CD4-positive, alpha-beta T cell (primary cell): Measurements from ENCODE around the gene DZIP3. TPM values are rescaled to one million over a fixed set of nuclear protein-coding genes. Genes with fewer than 3 reads are reported as not detected.

Experiments used
- ATAC-seq: fragments of 200-7000 bp; cut with Tn5 transposase; one replicate; pipeline ENCODE4 v1.10.0; 2022; ENCODE audit warnings: mild to moderate bottlenecking; ENCODE audit not compliant: poor library complexity
- CTCF ChIA-PET: fragments of 350-600 bp; sonication (Branson Sonifier 250); formaldehyde crosslinking; loops from one replicate; lab custom pipeline; 2021; ENCODE audit warnings: antibody characterized with exemption, inconsistent platforms; lab: Charles Lee
- POLR2A ChIA-PET: fragments of 350-600 bp; sonication (Branson Sonifier 250); formaldehyde crosslinking; loops from one replicate; lab custom pipeline; 2021; ENCODE audit warnings: antibody characterized with exemption, inconsistent platforms; lab: Charles Lee
- DNase-seq, 14 experiments: peaks; one replicate each; pipeline ENCODE4 v3.0.0-alpha.2; 2013 to 2020; ENCODE audit warnings: mixed read lengths in 2 of 14
- H3K27ac ChIP-seq, 2 donors: one replicate each; pipeline versions ENCODE4 v1.5.1 to v1.7.0; 2013; ENCODE audit warnings: low read length in 2 of 2, low read depth in 1 of 2, mild to moderate bottlenecking in 1 of 2
- H3K27me3 ChIP-seq, 2 experiments: 1 replicate in 1 of 2; 2 replicates in 1 of 2; pipeline versions ENCODE4 v1.6.1 to v1.7.0; 2013; ENCODE audit warnings: low read length in 2 of 2, control low read depth in 1 of 2, mild to moderate bottlenecking in 1 of 2, moderate library complexity in 1 of 2; ENCODE audit not compliant: insufficient read depth in 2 of 2, control insufficient read depth in 1 of 2
- H3K36me3 ChIP-seq: one replicate; pipeline ENCODE4 v1.6.1; 2013; ENCODE audit warnings: low read length, control low read depth; ENCODE audit not compliant: insufficient read depth
- H3K4me1 ChIP-seq: one replicate; pipeline ENCODE4 v1.6.1; 2013; ENCODE audit warnings: low read length, control low read depth; ENCODE audit not compliant: insufficient read depth
- H3K4me3 ChIP-seq: one replicate; pipeline ENCODE4 v1.5.1; 2013; ENCODE audit warnings: mild to moderate bottlenecking, low read length, moderate library complexity
- H3K9me3 ChIP-seq, 2 experiments: 1 replicate in 1 of 2; 2 replicates in 1 of 2; pipeline versions ENCODE4 v1.6.1 to v1.7.0; 2013; ENCODE audit warnings: low read length in 2 of 2, mild to moderate bottlenecking in 2 of 2, control low read depth in 1 of 2, moderate library complexity in 1 of 2; ENCODE audit not compliant: control insufficient read depth in 1 of 2, insufficient read depth in 1 of 2
- H3K27ac Mint-ChIP-seq: one replicate; pipeline ENCODE4 v1.8.0; 2020; ENCODE audit warnings: mixed read lengths
- H3K27me3 Mint-ChIP-seq: one replicate; pipeline ENCODE4 v1.8.0; 2021; ENCODE audit warnings: mixed read lengths
- H3K36me3 Mint-ChIP-seq: one replicate; pipeline ENCODE4 v1.8.0; 2021; ENCODE audit warnings: low read depth, mixed read lengths
- H3K4me1 Mint-ChIP-seq: one replicate; pipeline ENCODE4 v1.8.0; 2021; ENCODE audit warnings: low read depth, mixed read lengths
- H3K4me3 Mint-ChIP-seq: one replicate; pipeline ENCODE4 v1.8.0; 2020; ENCODE audit warnings: mild to moderate bottlenecking, mixed read lengths
- H3K9me3 Mint-ChIP-seq: one replicate; pipeline ENCODE4 v1.8.0; 2020; ENCODE audit warnings: mixed read lengths
- intact Hi-C, 2 experiments: fragments of 100-400 bp; cut with DNase I in 1 of 2; cut with micrococcal nuclease in 1 of 2; formaldehyde crosslinking; loops; one replicate each; pipeline versions ENCODE4 v1.15.1 to v1.9.0; 2023 to 2025; cut with DNase I, micrococcal nuclease
- total RNA-seq, 174 experiments: library from RNA in 2 of 174; stranded (reverse) in 2 of 174; gene quantifications; one replicate each; pipeline ENCODE4 v1.2.3 and lab custom pipeline; 2021 to 2026
- TF ChIP-seq, protein P1 (sequence below): fragments of 200-600 bp; IDR thresholded peaks from one replicate; pipeline ENCODE4 v1.8.0; 2022; ENCODE audit warnings: antibody characterized with exemption, mild to moderate bottlenecking

DZIP3 gene
- total RNA-seq, 2 experiments from 2014 or later: 12.2 to 14.5 TPM

DNA sequence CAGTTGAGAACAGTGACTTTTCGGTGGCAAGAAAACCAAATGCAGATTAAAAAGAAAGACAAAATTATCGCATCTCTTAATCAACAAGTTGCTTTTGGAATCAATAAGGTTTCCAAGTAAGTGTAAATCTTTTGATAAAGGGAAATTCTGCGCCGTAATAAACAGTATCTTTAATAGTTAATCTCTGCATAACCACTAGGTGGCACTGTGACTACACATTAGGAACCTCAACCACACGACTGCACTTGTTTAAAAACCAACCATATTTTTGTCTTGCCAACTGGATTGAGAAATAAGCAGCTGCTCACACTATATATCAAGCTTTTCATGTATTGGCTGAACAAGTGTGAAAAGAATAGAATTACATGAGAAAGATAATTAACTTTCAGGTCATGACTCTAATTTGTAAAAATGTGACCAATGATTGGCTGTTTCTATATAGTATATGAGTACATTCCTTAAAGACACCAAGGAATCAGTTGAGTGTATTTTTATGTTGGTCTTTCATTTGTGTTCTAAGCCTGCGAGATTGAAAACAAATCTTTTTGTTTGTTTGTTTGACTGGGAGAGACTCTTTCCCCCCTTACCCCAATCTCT is 72.7 kb downstream of the DZIP3 start:
- Mint-ChIP-seq H3K4me3 (no peak overlapping the region), H3K4me1 (peaks cover 20% of the 10 kb centered on the region), H3K9me3 (no peaks in the 10 kb centered on the region), H3K27ac (no peak overlapping the region), H3K36me3 (peaks cover 28% of the 10 kb centered on the region), H3K27me3 (no peaks in the 10 kb centered on the region)
- intact Hi-C loops: loop anchor here (1.0 to 5.0 kb wide), 6 partner anchors 156 to 1650 kb away; no protein-coding TSS in a partner anchor
- ChIA-PET POLR2A (interaction anchor here (0.6 to 2.8 kb wide), 6 partner anchors 63 to 253 kb away, joined by 3 to 15 read pairs (median 4); partner anchors contain the start of genes CIP2A and DZIP3), CTCF (interaction anchor here (0.6 to 3.6 kb wide), 10 partner anchors 15 to 259 kb away, joined by 3 to 31 read pairs (median 6); no protein-coding TSS in a partner anchor)
- DNase-seq: peak in 11 of 14 experiments; percentile 5 to 87 (median 40)
- no peak overlapping the region for H3K4me3 ChIP-seq
- no peaks in the 10 kb centered on the region for H3K36me3 ChIP-seq
- peak; percentile 81 for ATAC-seq
- no peaks in the 10 kb centered on the region for H3K27me3 ChIP-seq
- no peak overlapping the region for H3K27ac ChIP-seq
- H3K9me3 ChIP-seq: no peaks in the 10 kb centered on the region
- H3K4me1 ChIP-seq: no peaks in the 10 kb centered on the region
- TF ChIP-seq, protein P1, sequence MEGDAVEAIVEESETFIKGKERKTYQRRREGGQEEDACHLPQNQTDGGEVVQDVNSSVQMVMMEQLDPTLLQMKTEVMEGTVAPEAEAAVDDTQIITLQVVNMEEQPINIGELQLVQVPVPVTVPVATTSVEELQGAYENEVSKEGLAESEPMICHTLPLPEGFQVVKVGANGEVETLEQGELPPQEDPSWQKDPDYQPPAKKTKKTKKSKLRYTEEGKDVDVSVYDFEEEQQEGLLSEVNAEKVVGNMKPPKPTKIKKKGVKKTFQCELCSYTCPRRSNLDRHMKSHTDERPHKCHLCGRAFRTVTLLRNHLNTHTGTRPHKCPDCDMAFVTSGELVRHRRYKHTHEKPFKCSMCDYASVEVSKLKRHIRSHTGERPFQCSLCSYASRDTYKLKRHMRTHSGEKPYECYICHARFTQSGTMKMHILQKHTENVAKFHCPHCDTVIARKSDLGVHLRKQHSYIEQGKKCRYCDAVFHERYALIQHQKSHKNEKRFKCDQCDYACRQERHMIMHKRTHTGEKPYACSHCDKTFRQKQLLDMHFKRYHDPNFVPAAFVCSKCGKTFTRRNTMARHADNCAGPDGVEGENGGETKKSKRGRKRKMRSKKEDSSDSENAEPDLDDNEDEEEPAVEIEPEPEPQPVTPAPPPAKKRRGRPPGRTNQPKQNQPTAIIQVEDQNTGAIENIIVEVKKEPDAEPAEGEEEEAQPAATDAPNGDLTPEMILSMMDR: peak; percentile 90

DNA sequence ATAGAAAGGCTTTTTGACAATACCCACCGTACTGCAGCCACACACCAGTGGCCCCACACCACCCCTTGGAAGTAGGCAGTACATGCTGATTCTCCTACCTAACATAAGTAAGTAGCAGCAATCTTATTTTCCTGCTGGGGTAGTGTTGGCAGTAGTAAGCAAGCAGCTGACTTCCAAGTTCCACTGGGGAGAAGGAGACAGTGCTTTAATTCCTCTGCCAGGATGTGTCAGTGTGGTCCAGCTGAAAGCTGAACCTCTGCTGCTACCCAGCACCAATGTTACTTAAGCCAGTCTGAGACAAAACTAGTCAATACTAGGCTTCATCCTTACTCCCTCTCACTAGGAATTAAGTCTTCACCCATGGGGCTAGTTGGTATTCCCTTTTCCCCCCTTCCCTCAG is 74.7 kb downstream of the DZIP3 start:
- H3K36me3 Mint-ChIP-seq: peaks cover 45% of the 10 kb centered on the region
- TF ChIP-seq, protein P1: no peak

DNA sequence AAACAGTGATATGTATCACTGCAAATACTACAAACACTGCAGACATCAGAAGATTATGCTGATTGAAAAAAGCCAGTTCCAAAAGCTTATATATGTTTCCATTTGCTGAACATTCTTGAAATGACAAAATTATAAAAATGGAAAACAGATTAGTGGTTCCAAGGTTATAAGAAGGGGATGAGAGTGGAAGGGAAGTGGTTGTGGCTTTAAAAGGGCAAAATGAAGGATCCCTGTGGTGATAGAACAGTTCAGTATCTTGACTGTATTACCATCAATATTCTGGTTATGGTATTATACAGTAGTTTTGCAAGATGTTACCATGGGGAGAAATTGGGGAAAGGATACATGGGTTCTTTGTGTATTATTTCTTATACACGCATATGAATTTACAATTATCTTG is 77.8 kb downstream of the DZIP3 start:
- TF ChIP-seq, protein P1: no peak
- Mint-ChIP-seq H3K27me3 (no peaks in the 10 kb centered on the region), H3K4me1 (peaks cover 20% of the 10 kb centered on the region), H3K27ac (no peak overlapping the region), H3K36me3 (peaks cover 71% of the 10 kb centered on the region), H3K4me3 (no peak overlapping the region), H3K9me3 (no peaks in the 10 kb centered on the region)
- ChIA-PET CTCF (interaction anchor here (2.6 kb wide), 1 partner anchor 247 kb away, joined by 14 read pairs; no protein-coding TSS in a partner anchor), POLR2A (interaction anchor here (1.0 kb wide), 1 partner anchor 113 kb away, joined by 3 read pairs; no protein-coding TSS in a partner anchor)
- Histone ChIP-seq H3K4me1 (no peaks in the 10 kb centered on the region), H3K36me3 (peaks cover 10% of the 10 kb centered on the region), H3K4me3 (no peak overlapping the region), H3K27ac (no peak overlapping the region), H3K9me3 (no peaks in the 10 kb centered on the region), H3K27me3 (no peaks in the 10 kb centered on the region)
- intact Hi-C loops: no loop called here
- DNase-seq (no peak), ATAC-seq (no peak)

More for the DNA sequence above, 74.7 kb downstream of the DZIP3 start:
- CTCF ChIA-PET: interaction anchor here (3.6 kb wide), 1 partner anchor 250 kb away, joined by 31 read pairs; no protein-coding TSS in a partner anchor
- Mint-ChIP-seq H3K4me3 (no peak overlapping the region), H3K9me3 (no peaks in the 10 kb centered on the region), H3K27ac (no peak overlapping the region), H3K4me1 (peaks cover 28% of the 10 kb centered on the region), H3K27me3 (no peaks in the 10 kb centered on the region)
- no peak for ATAC-seq
- intact Hi-C loops: loop anchor here (5.0 kb wide), 2 partner anchors 418 to 1648 kb away; no protein-coding TSS in a partner anchor
- no peaks in the 10 kb centered on the region for H3K9me3 ChIP-seq
- DNase-seq: no peak
- no peak overlapping the region for H3K27ac ChIP-seq
- no peaks in the 10 kb centered on the region for H3K4me1 ChIP-seq
- H3K4me3 ChIP-seq: no peak overlapping the region
- POLR2A ChIA-PET: interaction anchor here (0.7 kb wide), 1 partner anchor 17 kb away, joined by 3 read pairs; no protein-coding TSS in a partner anchor
- no peaks in the 10 kb centered on the region for H3K27me3 ChIP-seq
- H3K36me3 ChIP-seq: peaks cover under 1% of the 10 kb centered on the region
